ENCODE results near the gene GRAP.

DNA sequence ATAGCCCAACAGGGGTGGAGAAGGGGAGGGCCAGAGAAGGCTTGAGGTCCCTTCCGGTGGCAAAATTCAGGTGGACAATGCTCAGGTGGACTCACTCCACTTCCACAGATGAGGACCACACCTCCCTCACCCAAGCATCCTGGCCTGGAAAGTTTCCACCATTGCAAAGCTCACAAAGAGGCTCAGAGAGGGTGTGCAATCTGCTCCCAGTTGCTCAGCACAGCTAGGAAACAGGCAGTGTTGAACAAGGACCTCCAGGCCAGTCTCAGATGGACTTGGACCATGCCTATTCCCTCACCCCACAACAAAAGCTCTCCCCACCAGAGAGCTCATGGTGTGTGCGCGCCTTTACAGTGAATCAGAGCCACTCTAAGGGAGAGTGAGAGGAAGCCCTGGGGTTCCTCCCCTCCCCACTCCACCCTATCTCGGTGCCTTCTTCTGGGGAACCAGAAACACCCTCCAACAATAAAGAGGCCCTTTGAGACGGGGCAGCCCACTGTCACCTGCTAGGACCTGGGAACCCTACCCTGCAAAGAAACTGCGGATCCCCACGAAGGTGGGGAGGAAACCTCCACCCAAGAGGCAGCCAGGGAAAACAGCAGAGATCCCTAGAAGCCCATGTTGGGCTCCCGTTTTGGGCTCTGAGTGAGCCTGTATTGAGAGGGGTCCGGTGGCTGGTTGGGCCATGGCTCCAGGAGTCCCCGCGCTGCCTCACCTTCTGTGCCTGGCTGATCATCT is 43.8 kb downstream of the GRAP start:
- TF ChIP-seq, protein P1, sequence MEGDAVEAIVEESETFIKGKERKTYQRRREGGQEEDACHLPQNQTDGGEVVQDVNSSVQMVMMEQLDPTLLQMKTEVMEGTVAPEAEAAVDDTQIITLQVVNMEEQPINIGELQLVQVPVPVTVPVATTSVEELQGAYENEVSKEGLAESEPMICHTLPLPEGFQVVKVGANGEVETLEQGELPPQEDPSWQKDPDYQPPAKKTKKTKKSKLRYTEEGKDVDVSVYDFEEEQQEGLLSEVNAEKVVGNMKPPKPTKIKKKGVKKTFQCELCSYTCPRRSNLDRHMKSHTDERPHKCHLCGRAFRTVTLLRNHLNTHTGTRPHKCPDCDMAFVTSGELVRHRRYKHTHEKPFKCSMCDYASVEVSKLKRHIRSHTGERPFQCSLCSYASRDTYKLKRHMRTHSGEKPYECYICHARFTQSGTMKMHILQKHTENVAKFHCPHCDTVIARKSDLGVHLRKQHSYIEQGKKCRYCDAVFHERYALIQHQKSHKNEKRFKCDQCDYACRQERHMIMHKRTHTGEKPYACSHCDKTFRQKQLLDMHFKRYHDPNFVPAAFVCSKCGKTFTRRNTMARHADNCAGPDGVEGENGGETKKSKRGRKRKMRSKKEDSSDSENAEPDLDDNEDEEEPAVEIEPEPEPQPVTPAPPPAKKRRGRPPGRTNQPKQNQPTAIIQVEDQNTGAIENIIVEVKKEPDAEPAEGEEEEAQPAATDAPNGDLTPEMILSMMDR (IDR thresholded peaks at IDR 0.05), result no peak
- no peak for TF ChIP-seq POLR2A (IDR thresholded peaks at IDR 0.05)

All from ovary (tissue), 3 donors.